ENCODE results near the gene KCNJ10. TPM values are rescaled to one million over a fixed set of nuclear protein-coding genes. Genes with fewer than 3 reads are reported as not detected.
"Not testable (repeated sequence)": the region's sequence is repeated elsewhere in the genome, so short reads cannot be mapped to it uniquely, and the experiment has no call there.

Gene KCNJ10
- total RNA-seq (2014; rRNA removed; shearing (Covaris generic)): not detected in 2 replicates

GRCh38 chr1:160069460-160070231 is at the start of gene KCNJ10:
Gene KCNJ10, minus strand, starts transcription at chr1:160070160. Its CDS starts 27,628 bp downstream, at chr1:160042532.
- DNase-seq (ENCODE audit: low read depth): no peak

- no peak for DNase-seq (ENCODE audit: low read depth)
Observed at GRCh38 chr1:160118928-160119327, 49.0 kb upstream of the KCNJ10 start.

- DNase-seq (ENCODE audit: low read depth): no peak
Observed at GRCh38 chr1:160117709-160118183, 47.8 kb upstream of the KCNJ10 start.

GRCh38 chr1:160117300-160117699 is 47.3 kb upstream of the KCNJ10 start:
- DNase-seq (ENCODE audit: low read depth): no peak

GRCh38 chr1:160116283-160117147 is 46.6 kb upstream of the KCNJ10 start:
- peak; percentile 17 for DNase-seq (ENCODE audit: low read depth)

- DNase-seq (ENCODE audit: low read depth): no peak
Observed at GRCh38 chr1:160115545-160116282, 45.8 kb upstream of the KCNJ10 start, which contains the start of gene ATP1A2. Gene ATP1A2, plus strand, starts transcription at chr1:160115759. Its CDS starts 103 bp downstream, at chr1:160115862.

- DNase-seq (ENCODE audit: low read depth): no peak
Observed at GRCh38 chr1:160114085-160114484, 44.1 kb upstream of the KCNJ10 start.

GRCh38 chr1:160113407-160113806 is 43.4 kb upstream of the KCNJ10 start:
- DNase-seq (ENCODE audit: low read depth): no peak

- DNase-seq (ENCODE audit: low read depth): no peak
Observed at GRCh38 chr1:160112357-160112756, 42.4 kb upstream of the KCNJ10 start.

GRCh38 chr1:160111462-160111861 is 41.5 kb upstream of the KCNJ10 start:
- not testable (repeated sequence) for DNase-seq (ENCODE audit: low read depth)

GRCh38 chr1:160109686-160110085 is 39.7 kb upstream of the KCNJ10 start:
- no peak for DNase-seq (ENCODE audit: low read depth)

GRCh38 chr1:160108888-160109662 is 39.1 kb upstream of the KCNJ10 start:
- DNase-seq (ENCODE audit: low read depth): peak; percentile 52

- DNase-seq (ENCODE audit: low read depth): no peak
Observed at GRCh38 chr1:160107512-160107911, 37.6 kb upstream of the KCNJ10 start.

- no peak for DNase-seq (ENCODE audit: low read depth)
Observed at GRCh38 chr1:160105155-160105554, 35.2 kb upstream of the KCNJ10 start.

GRCh38 chr1:160104486-160104885 is 34.5 kb upstream of the KCNJ10 start:
- DNase-seq (ENCODE audit: low read depth): no peak

- no peak for DNase-seq (ENCODE audit: low read depth)
Observed at GRCh38 chr1:160103658-160104408, 33.9 kb upstream of the KCNJ10 start.

- DNase-seq (ENCODE audit: low read depth): no peak
Observed at GRCh38 chr1:160101717-160102522, 32.0 kb upstream of the KCNJ10 start.

GRCh38 chr1:160101037-160101716 is 31.2 kb upstream of the KCNJ10 start:
- peak; percentile 73 for DNase-seq (ENCODE audit: low read depth)

All from M059J (cell line).